Endometrium (tissue), 2 donors: Measurements from ENCODE around the gene BTF3L4.
"Not testable (repeated sequence)": the region's sequence is repeated elsewhere in the genome, so short reads cannot be mapped to it uniquely, and the experiment has no call there.

Source experiments
- FAIRE-seq: peaks from 2 replicates; lab custom pipeline; 2012; peaks lifted over from hg19 to GRCh38; lab: Jason Lieb, UNC
- donor health status: control.
- donor health status: control.

The BTF3L4 gene

GRCh38 chr1:52056163-52056936, at the start of gene BTF3L4:
BTF3L4 (plus strand) TSS chr1:52056295; CDS start chr1:52059848, 3,553 bp downstream.
- FAIRE-seq: peak; percentile 76

GRCh38 chr1:52007215-52008002, 48.7 kb upstream of the BTF3L4 start:
- FAIRE-seq: no peak

GRCh38 chr1:52008071-52008809, 47.9 kb upstream of the BTF3L4 start:
- FAIRE-seq: peak; percentile 8

GRCh38 chr1:52022133-52022532, 34.0 kb upstream of the BTF3L4 start:
- FAIRE-seq: no peak

GRCh38 chr1:52026278-52026677, 29.8 kb upstream of the BTF3L4 start:
- no peak for FAIRE-seq

- no peak for FAIRE-seq
Measured at GRCh38 chr1:52028328-52028727, 27.8 kb upstream of the BTF3L4 start.

- FAIRE-seq: not testable (repeated sequence)
Measured at GRCh38 chr1:52028839-52029238, 27.3 kb upstream of the BTF3L4 start.

- no peak for FAIRE-seq
Measured at GRCh38 chr1:52032124-52032784, 23.8 kb upstream of the BTF3L4 start.

GRCh38 chr1:52032785-52033131, 23.3 kb upstream of the BTF3L4 start:
- no peak for FAIRE-seq

GRCh38 chr1:52033190-52034049, 22.7 kb upstream of the BTF3L4 start, which contains the start of gene KTI12:
KTI12 (minus strand) TSS chr1:52033810; CDS start chr1:52033761, 49 bp downstream.
- no peak for FAIRE-seq

GRCh38 chr1:52034050-52034384, 22.1 kb upstream of the BTF3L4 start:
- FAIRE-seq: no peak

GRCh38 chr1:52037402-52037814, 18.7 kb upstream of the BTF3L4 start:
- FAIRE-seq: no peak

GRCh38 chr1:52037909-52038308, 18.2 kb upstream of the BTF3L4 start:
- FAIRE-seq: no peak

GRCh38 chr1:52041551-52042185, 14.4 kb upstream of the BTF3L4 start:
- no peak for FAIRE-seq

GRCh38 chr1:52045236-52045635, 10.9 kb upstream of the BTF3L4 start:
- no peak for FAIRE-seq

GRCh38 chr1:52045666-52046195, 10.4 kb upstream of the BTF3L4 start:
- FAIRE-seq: not testable (repeated sequence)

- FAIRE-seq: not testable (repeated sequence)
Measured at GRCh38 chr1:52049337-52049736, 6.8 kb upstream of the BTF3L4 start.

GRCh38 chr1:52053862-52054261, 2.2 kb upstream of the BTF3L4 start:
- FAIRE-seq: no peak

- FAIRE-seq: no peak
Measured at GRCh38 chr1:52054496-52055065, 1.5 kb upstream of the BTF3L4 start.
